Bronchial epithelial cell (primary cell): ENCODE measurements around the gene MACF1. TPM values are rescaled to one million over a fixed set of nuclear protein-coding genes. Genes with fewer than 3 reads are reported as not detected.
A peak's percentile ranks its signal among the peaks of the same experiment; 100 is the strongest.

Source experiments
- DNase-seq: peaks from one replicate; pipeline ENCODE4 v3.0.0-alpha.2; 2010; ENCODE audit warnings: low read depth
- FAIRE-seq: peaks from 2 replicates; lab custom pipeline; 2011; peaks lifted over from hg19 to GRCh38; lab: Jason Lieb, UNC
- H3K27me3 ChIP-seq: 2 replicates; pipeline ENCODE4 v1.5.1; 2011; ENCODE audit warnings: low read length; ENCODE audit not compliant: control insufficient read depth, insufficient read depth
- H3K36me3 ChIP-seq: 2 replicates; pipeline ENCODE4 v1.5.1; 2011; ENCODE audit warnings: low read length; ENCODE audit not compliant: control insufficient read depth, insufficient read depth
- H3K4me3 ChIP-seq: 2 replicates; pipeline ENCODE4 v1.5.1; 2011; ENCODE audit warnings: mild to moderate bottlenecking, low read depth, low read length, control low read depth
- total RNA-seq: library from RNA; depleted of rRNA; stranded (reverse); fragments of >200 nt; gene quantifications from 2 replicates; pipeline ENCODE4 v1.2.1, GENCODE V29; 2014
- TF ChIP-seq, protein P1 (sequence below): IDR thresholded peaks from 2 replicates; pipeline ENCODE4 v1.5.1; 2011; ENCODE audit warnings: mild to moderate bottlenecking, moderate library complexity, low read length, control low read depth, inconsistent platforms; ENCODE audit not compliant: insufficient read depth, severe bottlenecking

The MACF1 gene
- total RNA-seq, 1 donor from 2014 or later: 163 TPM

DNA sequence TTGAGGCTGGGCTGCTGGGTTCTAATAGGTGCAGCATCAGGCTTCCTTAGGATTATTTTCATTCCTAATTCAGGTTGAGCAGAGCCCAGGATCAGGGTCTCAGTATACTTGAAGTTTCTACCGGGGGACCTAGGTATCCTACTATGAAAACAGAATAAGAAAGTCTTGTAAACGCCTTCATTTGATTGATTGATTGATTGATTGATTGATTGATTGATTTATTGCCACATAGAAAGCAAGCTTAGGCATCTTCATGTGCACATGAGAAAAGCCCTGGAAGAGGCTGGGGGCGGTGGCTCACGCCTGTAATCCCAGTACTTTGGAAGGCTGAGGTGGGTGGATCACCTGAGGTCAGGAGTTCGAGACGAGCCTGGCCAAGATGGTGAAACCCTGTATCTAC lies 189.6 kb downstream of the MACF1 start:
- FAIRE-seq (no peak), DNase-seq (no peak)
- no peak overlapping the region for H3K4me3 ChIP-seq
- H3K36me3 ChIP-seq: peaks cover 2% of the 10 kb centered on the region
- H3K27me3 ChIP-seq: no peaks in the 10 kb centered on the region
- TF ChIP-seq, protein P1, sequence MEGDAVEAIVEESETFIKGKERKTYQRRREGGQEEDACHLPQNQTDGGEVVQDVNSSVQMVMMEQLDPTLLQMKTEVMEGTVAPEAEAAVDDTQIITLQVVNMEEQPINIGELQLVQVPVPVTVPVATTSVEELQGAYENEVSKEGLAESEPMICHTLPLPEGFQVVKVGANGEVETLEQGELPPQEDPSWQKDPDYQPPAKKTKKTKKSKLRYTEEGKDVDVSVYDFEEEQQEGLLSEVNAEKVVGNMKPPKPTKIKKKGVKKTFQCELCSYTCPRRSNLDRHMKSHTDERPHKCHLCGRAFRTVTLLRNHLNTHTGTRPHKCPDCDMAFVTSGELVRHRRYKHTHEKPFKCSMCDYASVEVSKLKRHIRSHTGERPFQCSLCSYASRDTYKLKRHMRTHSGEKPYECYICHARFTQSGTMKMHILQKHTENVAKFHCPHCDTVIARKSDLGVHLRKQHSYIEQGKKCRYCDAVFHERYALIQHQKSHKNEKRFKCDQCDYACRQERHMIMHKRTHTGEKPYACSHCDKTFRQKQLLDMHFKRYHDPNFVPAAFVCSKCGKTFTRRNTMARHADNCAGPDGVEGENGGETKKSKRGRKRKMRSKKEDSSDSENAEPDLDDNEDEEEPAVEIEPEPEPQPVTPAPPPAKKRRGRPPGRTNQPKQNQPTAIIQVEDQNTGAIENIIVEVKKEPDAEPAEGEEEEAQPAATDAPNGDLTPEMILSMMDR: no peak

DNA sequence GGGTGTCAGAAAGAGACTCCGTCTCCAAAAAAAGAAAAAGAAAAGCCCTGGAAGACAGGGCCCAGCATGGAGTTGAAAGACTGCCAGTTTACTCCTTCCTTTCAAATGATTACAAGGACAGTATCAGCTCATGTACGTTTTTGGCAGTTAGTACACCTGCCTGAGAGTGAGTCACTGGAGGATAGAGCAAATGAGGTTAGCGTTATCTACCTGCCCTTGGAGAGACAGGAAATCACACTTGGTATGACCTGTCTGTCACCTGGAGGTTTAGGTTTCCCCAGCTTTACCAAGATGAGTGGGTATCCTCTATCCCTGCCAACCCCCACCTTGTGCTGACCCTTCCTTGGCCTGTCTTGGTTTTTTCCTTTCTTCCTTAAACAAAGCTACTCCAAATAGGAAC lies 190.1 kb downstream of the MACF1 start:
- FAIRE-seq: no peak
- Histone ChIP-seq H3K4me3 (no peak overlapping the region), H3K27me3 (no peaks in the 10 kb centered on the region), H3K36me3 (peaks cover 2% of the 10 kb centered on the region)
- TF ChIP-seq, protein P1: no peak
- peak; percentile 78 for DNase-seq

DNA sequence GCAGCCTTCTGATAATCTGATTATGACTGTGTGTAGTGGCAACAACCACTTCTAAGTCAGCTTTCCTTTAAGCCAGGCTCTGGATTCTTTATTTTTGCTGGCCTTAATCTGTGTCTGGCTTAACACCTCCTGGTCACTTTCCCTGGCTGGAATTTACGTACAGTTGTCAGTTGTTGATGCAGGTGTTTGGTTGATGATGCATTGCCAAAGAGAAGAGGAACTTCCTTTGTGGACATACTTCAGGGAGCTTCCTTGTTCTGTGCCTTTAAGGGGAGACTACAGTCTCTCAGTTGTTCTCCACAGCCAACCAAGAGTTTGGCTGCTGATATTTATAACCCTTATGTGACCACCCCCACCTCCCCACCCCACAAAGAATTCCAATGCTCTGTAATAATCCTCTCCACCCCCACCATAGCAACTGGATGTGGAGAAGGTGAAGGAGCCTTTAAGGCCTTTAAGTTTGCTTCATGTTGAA lies 190.9 kb downstream of the MACF1 start:
- Histone ChIP-seq H3K27me3 (no peaks in the 10 kb centered on the region), H3K36me3 (peaks cover under 1% of the 10 kb centered on the region), H3K4me3 (no peak overlapping the region)
- FAIRE-seq (peak; percentile 43), DNase-seq (peak; percentile 51)
- TF ChIP-seq, protein P1: no peak

DNA sequence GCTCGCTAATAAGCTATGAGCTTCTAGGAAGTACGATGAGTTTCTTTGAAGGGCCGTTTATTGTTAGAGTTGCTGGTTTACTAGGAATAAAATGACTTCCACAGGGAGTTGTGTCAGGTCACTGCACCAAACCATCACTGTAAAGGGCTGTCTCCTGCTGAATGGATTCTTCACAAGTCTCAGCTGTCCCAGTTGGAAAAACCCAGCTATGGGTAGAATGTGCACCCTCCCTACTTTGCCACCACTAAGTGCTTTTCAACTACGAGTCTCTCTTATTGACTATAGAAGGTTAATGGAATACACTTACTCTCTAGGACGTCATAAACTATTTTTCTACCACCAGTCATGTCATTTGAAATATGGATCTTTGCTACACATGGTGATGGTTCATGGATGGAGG lies 192.2 kb downstream of the MACF1 start:
- FAIRE-seq: no peak
- Histone ChIP-seq H3K36me3 (no peaks in the 10 kb centered on the region), H3K4me3 (no peak overlapping the region), H3K27me3 (no peaks in the 10 kb centered on the region)
- TF ChIP-seq, protein P1: no peak
- DNase-seq: no peak

DNA sequence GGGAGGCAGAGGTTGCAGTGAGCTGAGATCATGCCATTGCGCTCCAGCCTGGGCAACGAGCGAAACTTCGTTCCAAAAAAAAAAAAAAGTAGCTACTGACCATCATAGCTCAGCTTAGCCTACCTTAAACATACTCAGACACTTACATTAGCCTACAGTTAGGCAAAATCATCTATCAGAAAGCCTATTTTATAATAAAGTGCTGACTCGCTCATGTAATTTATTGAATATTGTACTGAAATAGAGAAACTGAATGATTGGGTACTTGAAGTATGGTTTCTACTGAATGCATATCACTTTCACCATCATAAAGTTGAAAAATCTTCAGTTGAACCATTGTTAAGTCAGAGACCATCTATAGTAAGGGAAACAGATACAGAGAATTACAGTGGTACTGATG lies 193.0 kb downstream of the MACF1 start:
- Histone ChIP-seq H3K36me3 (no peaks in the 10 kb centered on the region), H3K4me3 (no peak overlapping the region), H3K27me3 (no peaks in the 10 kb centered on the region)
- DNase-seq (no peak), FAIRE-seq (no peak)
- TF ChIP-seq, protein P1: no peak
